Measurements from ENCODE around the gene ALDH1A1. TPM values are rescaled to one million over a fixed set of nuclear protein-coding genes. Genes with fewer than 3 reads are reported as not detected.

ALDH1A1 gene
- polyA plus RNA-seq, 3 donors, result 28.6 to 117 (median 105) TPM

DNA sequence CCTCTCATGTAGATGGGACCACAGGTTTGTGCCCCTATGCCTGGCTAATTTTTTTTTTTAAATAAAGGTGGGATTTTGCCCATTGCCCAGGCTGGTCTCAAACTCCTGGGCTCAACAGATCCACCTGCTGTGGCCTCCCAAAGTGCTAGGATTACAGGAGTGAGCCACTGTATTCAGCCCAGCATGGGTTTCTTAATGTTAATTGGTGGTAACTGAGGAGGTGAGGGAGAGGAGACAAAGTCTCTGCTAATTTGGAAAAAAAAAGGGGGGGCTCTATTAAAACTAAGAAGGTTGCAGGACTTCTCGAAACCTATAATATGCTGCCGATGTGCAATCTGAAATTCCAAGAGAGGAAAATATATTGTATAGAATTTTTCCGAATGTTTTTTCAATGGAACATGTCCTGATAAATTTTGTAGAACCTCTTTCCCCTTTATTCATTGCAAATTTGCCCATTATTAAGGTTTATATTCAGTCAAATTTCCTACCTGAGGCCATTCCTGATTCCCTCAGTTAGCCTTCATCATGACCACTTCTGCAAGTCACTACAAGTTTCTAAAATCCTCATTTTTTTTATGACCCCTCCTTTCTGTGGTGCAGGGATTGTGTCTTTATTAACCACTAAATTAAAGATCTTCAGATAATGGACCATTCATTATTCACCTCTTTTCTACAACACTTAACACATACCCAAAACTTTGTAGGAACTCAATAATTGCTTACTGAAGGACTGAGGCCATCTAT, 52.9 kb downstream of the ALDH1A1 start:
- Histone ChIP-seq H3K4me1 (ENCODE audit: control insufficient read depth in 1 of 2, insufficient read depth in 2 of 2, low read length in 2 of 2) (peaks cover 5 to 8% of the 10 kb centered on the region in 2 donors), H3K36me3 (replicated peaks in 1 of 2; ENCODE audit: control insufficient read depth in 1 of 2, insufficient read depth in 2 of 2, low read length in 2 of 2) (no peaks in the 10 kb centered on the region), H3K9me3 (replicated peaks in 1 of 2; ENCODE audit: control insufficient read depth in 1 of 2, insufficient read depth in 1 of 2, low read length in 2 of 2) (no peaks in the 10 kb centered on the region), H3K79me2 (ENCODE audit: insufficient read depth, low read length) (no peaks in the 10 kb centered on the region), H4K20me1 (ENCODE audit: insufficient read depth, low read length) (no peaks in the 10 kb centered on the region), H2AFZ (ENCODE audit: insufficient read depth, low read depth, low read length, poor library complexity, severe bottlenecking) (no peak overlapping the region), H3K27me3 (ENCODE audit: control insufficient read depth in 2 of 2, insufficient read depth in 2 of 2, low read length in 2 of 2) (no peaks in the 10 kb centered on the region), H3K4me2 (replicated peaks; ENCODE audit: extremely low read depth, low read length, poor library complexity, severe bottlenecking) (no peak overlapping the region), H3K27ac (ENCODE audit: low read depth in 1 of 2, low read length in 2 of 2) (no peak overlapping the region), H3K4me3 (replicated peaks in 1 of 3; ENCODE audit: low read depth in 2 of 3, low read length in 3 of 3) (no peak overlapping the region), H3K9ac (ENCODE audit: insufficient read depth, low read length, poor library complexity, severe bottlenecking) (no peak overlapping the region)
- H3K27me3 Mint-ChIP-seq (ENCODE audit: low read depth in 3 of 3), result no peaks in the 10 kb centered on the region
- DNase-seq, result no peak
- TF ChIP-seq, protein P1, sequence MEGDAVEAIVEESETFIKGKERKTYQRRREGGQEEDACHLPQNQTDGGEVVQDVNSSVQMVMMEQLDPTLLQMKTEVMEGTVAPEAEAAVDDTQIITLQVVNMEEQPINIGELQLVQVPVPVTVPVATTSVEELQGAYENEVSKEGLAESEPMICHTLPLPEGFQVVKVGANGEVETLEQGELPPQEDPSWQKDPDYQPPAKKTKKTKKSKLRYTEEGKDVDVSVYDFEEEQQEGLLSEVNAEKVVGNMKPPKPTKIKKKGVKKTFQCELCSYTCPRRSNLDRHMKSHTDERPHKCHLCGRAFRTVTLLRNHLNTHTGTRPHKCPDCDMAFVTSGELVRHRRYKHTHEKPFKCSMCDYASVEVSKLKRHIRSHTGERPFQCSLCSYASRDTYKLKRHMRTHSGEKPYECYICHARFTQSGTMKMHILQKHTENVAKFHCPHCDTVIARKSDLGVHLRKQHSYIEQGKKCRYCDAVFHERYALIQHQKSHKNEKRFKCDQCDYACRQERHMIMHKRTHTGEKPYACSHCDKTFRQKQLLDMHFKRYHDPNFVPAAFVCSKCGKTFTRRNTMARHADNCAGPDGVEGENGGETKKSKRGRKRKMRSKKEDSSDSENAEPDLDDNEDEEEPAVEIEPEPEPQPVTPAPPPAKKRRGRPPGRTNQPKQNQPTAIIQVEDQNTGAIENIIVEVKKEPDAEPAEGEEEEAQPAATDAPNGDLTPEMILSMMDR (IDR thresholded peaks at IDR 0.05), result no peak
- intact Hi-C loops (cut with micrococcal nuclease), result no loop called here
- H3K4me1 Mint-ChIP-seq, result peaks cover 8% of the 10 kb centered on the region
- H3K4me3 Mint-ChIP-seq, result no peak overlapping the region
- WGBS (ENCODE audit: insufficient coverage), result no CpG with 5 or more reads among the region's 3 CpGs
- no peaks in the 10 kb centered on the region for H3K9me3 Mint-ChIP-seq
- peaks cover 30 to 53% of the 10 kb centered on the region in 2 donors for H3K36me3 Mint-ChIP-seq
- no peak overlapping the region for H3K27ac Mint-ChIP-seq

DNA sequence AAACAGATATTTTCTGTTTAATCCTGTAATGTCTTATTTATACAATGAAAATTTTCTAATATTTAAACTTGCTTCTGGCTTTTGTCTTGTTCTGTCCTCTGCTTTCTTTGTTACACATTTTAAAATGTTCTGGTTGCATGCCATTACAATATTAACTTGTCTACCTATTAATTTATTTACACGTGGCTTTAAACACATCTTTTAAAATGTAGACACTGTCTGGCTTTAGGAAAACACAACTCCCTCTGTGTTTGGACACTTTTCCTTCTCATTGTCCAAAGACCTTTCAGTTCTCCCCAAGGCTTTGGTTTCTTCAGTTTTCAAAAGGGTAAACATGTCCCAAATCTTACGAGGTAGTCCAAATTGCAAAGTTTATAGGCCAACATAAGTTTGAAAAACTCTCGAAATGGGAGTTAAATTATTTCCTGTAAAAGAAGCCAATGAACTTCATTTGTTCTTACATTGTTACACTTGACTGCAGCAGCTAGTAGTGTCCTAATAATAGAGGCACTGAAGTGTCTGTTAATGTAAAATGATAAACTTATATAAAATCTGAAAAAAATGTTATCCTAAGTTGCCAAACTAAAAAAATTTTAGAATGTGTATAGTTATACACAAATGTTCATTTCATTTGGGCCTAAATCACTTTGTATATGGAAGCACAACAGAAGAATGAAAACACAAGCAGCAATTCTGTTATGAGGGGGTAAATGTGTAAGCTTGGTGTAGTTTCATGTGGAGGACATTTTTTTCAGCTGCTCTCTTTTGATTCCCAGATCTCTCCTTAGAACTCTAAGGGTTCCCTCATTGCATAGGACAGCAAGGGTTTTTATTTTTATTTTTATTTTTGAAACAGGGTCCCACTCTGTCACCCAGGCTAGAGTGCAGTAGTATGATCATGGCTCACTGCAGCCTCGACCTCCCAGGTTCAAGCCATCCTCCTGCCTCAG, 53.8 kb downstream of the ALDH1A1 start:
- no peaks in the 10 kb centered on the region for H4K20me1 ChIP-seq (ENCODE audit: insufficient read depth, low read length)
- H3K4me1 Mint-ChIP-seq, result no peaks in the 10 kb centered on the region
- WGBS (ENCODE audit: insufficient coverage), result 100% methylated on average over 1 of the region's 4 CpGs
- H3K4me1 ChIP-seq (ENCODE audit: control insufficient read depth in 1 of 2, insufficient read depth in 2 of 2, low read length in 2 of 2), result no peaks in the 10 kb centered on the region
- H3K79me2 ChIP-seq (ENCODE audit: insufficient read depth, low read length), result no peaks in the 10 kb centered on the region
- no peak for DNase-seq
- no peaks in the 10 kb centered on the region for H3K27me3 ChIP-seq (ENCODE audit: control insufficient read depth in 2 of 2, insufficient read depth in 2 of 2, low read length in 2 of 2)
- no peak overlapping the region for H3K4me3 Mint-ChIP-seq
- H3K9ac ChIP-seq (ENCODE audit: insufficient read depth, low read length, poor library complexity, severe bottlenecking), result no peak overlapping the region
- no peak overlapping the region for H2AFZ ChIP-seq (ENCODE audit: insufficient read depth, low read depth, low read length, poor library complexity, severe bottlenecking)
- no peak overlapping the region for H3K27ac Mint-ChIP-seq
- H3K9me3 Mint-ChIP-seq, result peaks cover 0 to 2% (median 0%) of the 10 kb centered on the region in 7 donors
- no peaks in the 10 kb centered on the region for H3K27me3 Mint-ChIP-seq (ENCODE audit: low read depth in 3 of 3)
- no peak overlapping the region for H3K4me3 ChIP-seq (replicated peaks in 1 of 3; ENCODE audit: low read depth in 2 of 3, low read length in 3 of 3)
- TF ChIP-seq, protein P1 (IDR thresholded peaks at IDR 0.05), result no peak
- H3K4me2 ChIP-seq (replicated peaks; ENCODE audit: extremely low read depth, low read length, poor library complexity, severe bottlenecking), result no peak overlapping the region
- H3K36me3 ChIP-seq (replicated peaks in 1 of 2; ENCODE audit: control insufficient read depth in 1 of 2, insufficient read depth in 2 of 2, low read length in 2 of 2), result no peaks in the 10 kb centered on the region
- H3K27ac ChIP-seq (ENCODE audit: low read depth in 1 of 2, low read length in 2 of 2), result no peak overlapping the region
- intact Hi-C loops (cut with micrococcal nuclease), result no loop called here
- H3K9me3 ChIP-seq (replicated peaks in 1 of 2; ENCODE audit: control insufficient read depth in 1 of 2, insufficient read depth in 1 of 2, low read length in 2 of 2), result no peaks in the 10 kb centered on the region
- H3K36me3 Mint-ChIP-seq, result peaks cover 27 to 48% of the 10 kb centered on the region in 2 donors

All from CD14-positive monocyte (primary cell).